H1 (cell line): Measurements from ENCODE around the gene NAA20. TPM values are rescaled to one million over a fixed set of nuclear protein-coding genes. Genes with fewer than 3 reads are reported as not detected.

ENCODE experiments used
- CTCF ChIA-PET: fragments of 300-600 bp; sonication (Branson Sonifier 250); formaldehyde crosslinking; loops from one replicate; lab custom pipeline; 2021; ENCODE audit not compliant: partially characterized antibody; lab: Charles Lee
- POLR2A ChIA-PET: fragments of 300-600 bp; sonication (Branson Sonifier 250); formaldehyde crosslinking; loops from one replicate; lab custom pipeline; 2021; ENCODE audit warnings: inconsistent platforms; ENCODE audit not compliant: partially characterized antibody; lab: Charles Lee
- DNase-seq, 2 experiments: peaks; one replicate each; pipeline versions ENCODE4 v3.0.0 to v3.0.0-alpha.2; 2010 to 2022; ENCODE audit warnings: low spot score in 2 of 2, low read depth in 1 of 2, mixed read lengths in 1 of 2
- FAIRE-seq: peaks from 2 replicates; lab custom pipeline; 2011; peaks lifted over from hg19 to GRCh38; lab: Jason Lieb, UNC
- H2AFZ ChIP-seq: 2 replicates; pipeline ENCODE4 v1.8.1; 2012; ENCODE audit warnings: low read length, inconsistent platforms
- H2AK5ac ChIP-seq: 2 replicates; pipeline ENCODE4 v1.6.1; 2013; ENCODE audit warnings: low read depth, low read length
- H2BK120ac ChIP-seq: replicated peaks from 2 replicates; pipeline ENCODE3; 2013; ENCODE audit warnings: low read depth, low read length, inconsistent platforms
- H2BK12ac ChIP-seq: 2 replicates; pipeline ENCODE4 v1.6.1; 2013; ENCODE audit warnings: low read depth, low read length
- H2BK15ac ChIP-seq: 2 replicates; pipeline ENCODE4 v1.6.1; 2013; ENCODE audit warnings: low read length
- H2BK20ac ChIP-seq: 2 replicates; pipeline ENCODE4 v1.6.1; 2013; ENCODE audit warnings: low read length
- H2BK5ac ChIP-seq: 2 replicates; pipeline ENCODE4 v1.6.1; 2013; ENCODE audit warnings: low read depth, low read length
- H3K14ac ChIP-seq: 2 replicates; pipeline ENCODE4 v1.6.1; 2013; ENCODE audit warnings: inconsistent platforms; ENCODE audit not compliant: insufficient read length
- H3K18ac ChIP-seq: 2 replicates; pipeline ENCODE4 v1.6.1; 2013; ENCODE audit warnings: low read length; ENCODE audit errors: extremely low read depth
- H3K23ac ChIP-seq: 2 replicates; pipeline ENCODE4 v1.6.1; 2013; ENCODE audit warnings: inconsistent platforms; ENCODE audit not compliant: insufficient read length
- H3K23me2 ChIP-seq: 2 replicates; pipeline ENCODE4 v1.6.1; 2013; ENCODE audit warnings: low read depth, low read length
- H3K27ac ChIP-seq: 2 replicates; pipeline ENCODE4 v1.6.1; 2011; ENCODE audit warnings: low read depth, low read length, inconsistent platforms
- H3K27me3 ChIP-seq, 4 experiments: replicated peaks in 1 of 4; 1 replicate in 1 of 4; 2 replicates in 3 of 4; pipeline versions ENCODE4 v1.6.1 to v1.8.1; 2011 to 2013; ENCODE audit warnings: low read length in 3 of 4, mild to moderate bottlenecking in 3 of 4, inconsistent platforms in 2 of 4, mixed read lengths in 2 of 4, moderate library complexity in 1 of 4; ENCODE audit not compliant: control insufficient read depth in 3 of 4, insufficient read depth in 3 of 4; ENCODE audit errors: extremely low read depth in 1 of 4
- H3K36me3 ChIP-seq, 4 experiments: 2 replicates each; pipeline versions ENCODE4 v1.6.1 to v1.8.1; 2011 to 2013; ENCODE audit warnings: mild to moderate bottlenecking in 4 of 4, low read length in 3 of 4, moderate library complexity in 2 of 4, control low read depth in 1 of 4, inconsistent platforms in 1 of 4; ENCODE audit not compliant: insufficient read depth in 4 of 4, control insufficient read depth in 2 of 4
- H3K4ac ChIP-seq: replicated peaks from 2 replicates; pipeline ENCODE3; 2013; ENCODE audit warnings: low read length, low read depth, mixed read lengths, inconsistent platforms; ENCODE audit not compliant: insufficient read length
- H3K4me1 ChIP-seq, 4 experiments: replicated peaks in 1 of 4; 1 replicate in 1 of 4; 2 replicates in 3 of 4; pipeline versions ENCODE4 v1.6.1 to v1.8.1; 2011 to 2013; ENCODE audit warnings: low read length in 3 of 4, inconsistent platforms in 2 of 4, mixed read lengths in 1 of 4; ENCODE audit not compliant: insufficient read depth in 4 of 4, control insufficient read depth in 3 of 4
- H3K4me2 ChIP-seq, 2 experiments: 2 replicates each; pipeline versions ENCODE4 v1.6.1 to v1.8.1; 2011 to 2013; ENCODE audit warnings: low read depth in 2 of 2, low read length in 2 of 2, control low read depth in 1 of 2, inconsistent platforms in 1 of 2, mild to moderate bottlenecking in 1 of 2; ENCODE audit not compliant: insufficient read depth in 1 of 2
- H3K4me3 ChIP-seq, 4 experiments: fragments of 200-600, 300-600 bp in 1 of 4; sonication (generic), shearing (Covaris generic), sonication (Bioruptor Twin) in 1 of 4; 2 replicates each; pipeline versions ENCODE4 v1.5.1 to v1.8.1; 2011 to 2016; ENCODE audit warnings: low read length in 4 of 4, low read depth in 3 of 4, control low read depth in 2 of 4, inconsistent platforms in 2 of 4, mild to moderate bottlenecking in 2 of 4, mixed read lengths in 1 of 4, moderate library complexity in 1 of 4; ENCODE audit not compliant: insufficient read depth in 2 of 4; ENCODE audit errors: extremely low read depth in 1 of 4
- H3K56ac ChIP-seq: replicated peaks from 2 replicates; pipeline ENCODE3; 2013; ENCODE audit warnings: low read depth, mild to moderate bottlenecking, mixed read lengths, low read length, inconsistent platforms; ENCODE audit not compliant: insufficient read length
- H3K79me1 ChIP-seq: 2 replicates; pipeline ENCODE4 v1.6.1; 2013; ENCODE audit warnings: low read depth, low read length, control low read depth
- H3K79me2 ChIP-seq, 2 experiments: 2 replicates each; pipeline versions ENCODE4 v1.6.1 to v1.8.1; 2012 to 2013; ENCODE audit warnings: low read length in 2 of 2, mild to moderate bottlenecking in 2 of 2, inconsistent platforms in 1 of 2; ENCODE audit not compliant: insufficient read depth in 2 of 2, control insufficient read depth in 1 of 2
- H3K9ac ChIP-seq, 4 experiments: replicated peaks in 1 of 4; 1 replicate in 1 of 4; 2 replicates in 3 of 4; pipeline versions ENCODE4 v1.6.1 to v1.8.1; 2011 to 2013; ENCODE audit warnings: low read depth in 3 of 4, low read length in 3 of 4, control low read depth in 2 of 4, mild to moderate bottlenecking in 2 of 4, moderate library complexity in 2 of 4, inconsistent platforms in 1 of 4; ENCODE audit errors: extremely low read depth in 1 of 4
- H3K9me3 ChIP-seq, 2 experiments: 2 replicates each; pipeline versions ENCODE4 v1.6.1 to v1.8.1; 2012 to 2013; ENCODE audit warnings: mild to moderate bottlenecking in 2 of 2, moderate library complexity in 2 of 2, control low read depth in 1 of 2, inconsistent platforms in 1 of 2, low read depth in 1 of 2, low read length in 1 of 2, mixed read lengths in 1 of 2; ENCODE audit not compliant: insufficient read depth in 2 of 2
- H4K20me1 ChIP-seq, 2 experiments: replicated peaks in 1 of 2; 2 replicates each; pipeline versions ENCODE3 to v1.8.1; 2011 to 2013; ENCODE audit warnings: inconsistent platforms in 2 of 2, low read length in 2 of 2, mild to moderate bottlenecking in 1 of 2; ENCODE audit not compliant: insufficient read depth in 2 of 2, control insufficient read depth in 1 of 2
- H4K5ac ChIP-seq: 2 replicates; pipeline ENCODE4 v1.6.1; 2013; ENCODE audit warnings: low read length, low read depth, mixed read lengths, inconsistent platforms; ENCODE audit not compliant: insufficient read length
- H4K8ac ChIP-seq: 2 replicates; pipeline ENCODE4 v1.8.0; 2013; ENCODE audit warnings: mild to moderate bottlenecking, moderate library complexity, low read length, inconsistent platforms; ENCODE audit not compliant: insufficient read depth; ENCODE audit errors: extremely low read depth
- H4K91ac ChIP-seq: replicated peaks from 2 replicates; pipeline ENCODE3; 2013; ENCODE audit warnings: low read length, mixed read lengths, inconsistent platforms; ENCODE audit not compliant: insufficient read length
- CBX5 ChIP-seq: fragments of 300-800, 300-1000 bp; sonication (generic); IDR thresholded peaks from 2 replicates; pipeline ENCODE4 v1.7.1; 2016; ENCODE audit warnings: antibody characterized with exemption, low read length, low read depth
- CTBP2 ChIP-seq: IDR thresholded peaks from 2 replicates; pipeline ENCODE4 v1.7.0; 2011; ENCODE audit warnings: borderline replicate concordance, mild to moderate bottlenecking, moderate library complexity, mixed read lengths, low read length; ENCODE audit not compliant: insufficient read depth, insufficient read length
- GTF2F1 ChIP-seq: IDR thresholded peaks from 2 replicates; pipeline ENCODE4 v1.6.1; 2012; ENCODE audit warnings: low read depth, low read length, improper control_type of control experiment, borderline replicate concordance
- MAFK ChIP-seq: IDR thresholded peaks from 2 replicates; pipeline ENCODE4 v1.6.1; 2012; ENCODE audit warnings: low read depth, mild to moderate bottlenecking, improper control_type of control experiment, low read length
- MAX ChIP-seq: IDR thresholded peaks from 2 replicates; pipeline ENCODE4 v1.6.1; 2012; ENCODE audit warnings: inconsistent platforms
- POU5F1 ChIP-seq: IDR thresholded peaks from 2 replicates; pipeline ENCODE4 v1.6.1; 2011; ENCODE audit warnings: low read depth, mild to moderate bottlenecking, low read length, moderate library complexity
- RFX5 ChIP-seq: IDR thresholded peaks from 2 replicates; pipeline ENCODE4 v1.6.1; 2011; ENCODE audit warnings: low read depth, low read length, improper control_type of control experiment, borderline replicate concordance
- RNF2 ChIP-seq: fragments of 200-900, 300-1000 bp; sonication (generic); IDR thresholded peaks from 2 replicates; pipeline ENCODE4 v1.7.1; 2016; ENCODE audit warnings: borderline replicate concordance, low read depth, mild to moderate bottlenecking, antibody characterized with exemption, low read length; ENCODE audit not compliant: poor library complexity, severe bottlenecking; ENCODE audit errors: missing control alignments
- TAF7 ChIP-seq: optimal IDR thresholded peaks from 2 replicates; pipeline ENCODE3; 2011; ENCODE audit warnings: low read depth, mild to moderate bottlenecking, inconsistent platforms, low read length, moderate library complexity, borderline replicate concordance
- WGBS, 2 experiments: shearing (Covaris generic) in 1 of 2; methylation state at CpG; one replicate each; pipeline versions ENCODE4 v1.1.6 to v1.1.7; 2013 to 2015; ENCODE audit warnings: low lambda C conversion rate in 2 of 2, mixed read lengths in 2 of 2, inconsistent platforms in 1 of 2, low coverage in 1 of 2, missing lambda C conversion rate in 1 of 2; ENCODE audit not compliant: insufficient replicate concordance in 2 of 2, insufficient coverage in 1 of 2, insufficient read length in 1 of 2; ENCODE audit errors: extremely low coverage in 1 of 2, missing lambda C conversion rate in 1 of 2; 5-methylcytosine and 5-hydroxymethylcytosine counted together
- polyA plus RNA-seq, 7 experiments: library from polyadenylated mRNA; depleted of rRNA in 3 of 7; stranded (reverse) in 5 of 7; unstranded in 2 of 7; fragments of >200 nt in 5 of 7; fragments of 200-250 nt in 2 of 7; gene quantifications; 1 replicate in 5 of 7; 2 replicates in 1 of 7; 4 replicates in 1 of 7; pipeline versions ENCODE4 v1.2.1 to v1.2.3, GENCODE V29; 2011 to 2013; ENCODE audit warnings: missing spikeins in 2 of 7, mixed read lengths in 2 of 7
- total RNA-seq: library from RNA; stranded (reverse); fragmentation: NEBNext Ultra II Directional; extraction: Animal tissue kit (Norgen Biotek cat#: 25700); gene quantifications from 2 replicates; pipeline ENCODE4 v1.2.1, GENCODE V29; 2021
- TF ChIP-seq, protein P1 (sequence below), 3 experiments: IDR thresholded peaks; 1 replicate in 2 of 3; 2 replicates in 1 of 3; pipeline versions ENCODE4 v1.5.1 to v1.6.1; 2011; ENCODE audit warnings: low read length in 3 of 3, mild to moderate bottlenecking in 3 of 3, inconsistent platforms in 2 of 3, low read depth in 1 of 3, moderate library complexity in 1 of 3; ENCODE audit not compliant: insufficient read depth in 1 of 3; ENCODE audit errors: control extremely low read depth in 1 of 3

Gene NAA20
- total and polyA plus RNA-seq, 2 of the 8 experiments (the other 6 are each of a cell fraction or from before 2014, with no cell fraction given) = 21.9 to 41.1 TPM

- Histone ChIP-seq H4K5ac (no peak overlapping the region), H3K14ac (no peak overlapping the region)
- CTCF ChIA-PET = interaction anchor here (1.1 kb wide), 1 partner anchor 357 kb away, joined by 4 read pairs; no protein-coding TSS in a partner anchor
- TF ChIP-seq MAX = no peak
- no peak for TF ChIP-seq CBX5
- TF ChIP-seq RFX5 = no peak
- TF ChIP-seq RNF2 = no peak
- TF ChIP-seq TAF7 = no peak
- no peak for TF ChIP-seq CTBP2
- TF ChIP-seq GTF2F1 = no peak
- TF ChIP-seq, protein P1, sequence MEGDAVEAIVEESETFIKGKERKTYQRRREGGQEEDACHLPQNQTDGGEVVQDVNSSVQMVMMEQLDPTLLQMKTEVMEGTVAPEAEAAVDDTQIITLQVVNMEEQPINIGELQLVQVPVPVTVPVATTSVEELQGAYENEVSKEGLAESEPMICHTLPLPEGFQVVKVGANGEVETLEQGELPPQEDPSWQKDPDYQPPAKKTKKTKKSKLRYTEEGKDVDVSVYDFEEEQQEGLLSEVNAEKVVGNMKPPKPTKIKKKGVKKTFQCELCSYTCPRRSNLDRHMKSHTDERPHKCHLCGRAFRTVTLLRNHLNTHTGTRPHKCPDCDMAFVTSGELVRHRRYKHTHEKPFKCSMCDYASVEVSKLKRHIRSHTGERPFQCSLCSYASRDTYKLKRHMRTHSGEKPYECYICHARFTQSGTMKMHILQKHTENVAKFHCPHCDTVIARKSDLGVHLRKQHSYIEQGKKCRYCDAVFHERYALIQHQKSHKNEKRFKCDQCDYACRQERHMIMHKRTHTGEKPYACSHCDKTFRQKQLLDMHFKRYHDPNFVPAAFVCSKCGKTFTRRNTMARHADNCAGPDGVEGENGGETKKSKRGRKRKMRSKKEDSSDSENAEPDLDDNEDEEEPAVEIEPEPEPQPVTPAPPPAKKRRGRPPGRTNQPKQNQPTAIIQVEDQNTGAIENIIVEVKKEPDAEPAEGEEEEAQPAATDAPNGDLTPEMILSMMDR (IDR thresholded peaks at IDR 0.05; ENCODE audit: control extremely low read depth in 1 of 3, insufficient read depth in 1 of 3, low read depth in 1 of 3, low read length in 3 of 3) = no peak
- TF ChIP-seq POU5F1 = no peak
- no peak for TF ChIP-seq MAFK
These were observed 2.0 kb downstream of the NAA20 start for GRCh38 chr20:20019123-20019522.

More at GRCh38 chr20:20019123-20019522, 2.0 kb downstream of the NAA20 start:
- Histone ChIP-seq H2AFZ (no peak overlapping the region), H2BK20ac (no peak overlapping the region), H3K4me1 (peaks cover 0 to 7% (median 2%) of the 10 kb centered on the region in 4 experiments; a peak in 3 of 7 replicates), H3K56ac (no peak overlapping the region), H3K36me3 (no peaks in the 10 kb centered on the region; a peak in 2 of 8 replicates), H3K18ac (no peak overlapping the region), H2AK5ac (no peak overlapping the region), H3K79me2 (peaks cover 13 to 66% of the 10 kb centered on the region in 2 experiments), H4K8ac (no peak overlapping the region), H2BK15ac (no peak overlapping the region), H3K79me1 (peaks cover 34% of the 10 kb centered on the region), H2BK5ac (no peak overlapping the region), H3K4me3 (no peak overlapping the region), H4K91ac (no peak overlapping the region), H3K27ac (no peak overlapping the region), H3K23ac (no peak overlapping the region), H3K9ac (no peak overlapping the region), H3K23me2 (no peaks in the 10 kb centered on the region; the same call in 1 of the 2 replicates), H2BK12ac (no peak overlapping the region), H3K4me2 (no peak overlapping the region; a peak in 1 of 4 replicates), H3K4ac (no peak overlapping the region), H3K9me3 (no peaks in the 10 kb centered on the region), H4K20me1 (peaks cover 2 to 6% of the 10 kb centered on the region in 2 experiments), H2BK120ac (no peak overlapping the region), H3K27me3 (no peaks in the 10 kb centered on the region)
- 82% methylated on average over 2 of the region's 2 CpGs; no CpG with 5 or more reads in 1 of the 2 experiments for WGBS, 2 experiments
- DNase-seq = no peak
- FAIRE-seq = no peak
- POLR2A ChIA-PET = interaction anchor here (3.7 kb wide), 1 partner anchor 8 kb away, joined by 14 read pairs; no protein-coding TSS in a partner anchor
